GM12875 (cell line): ENCODE results near the gene MCU.

Experiments used
- H3K4me3 ChIP-seq: one replicate; pipeline ENCODE4 v1.5.1; 2011; ENCODE audit warnings: low read depth, low read length, control low read depth
- TF ChIP-seq, protein P1 (sequence below): IDR thresholded peaks from 2 replicates; pipeline ENCODE4 v1.5.1; 2011; ENCODE audit warnings: low read depth, mild to moderate bottlenecking, control low read depth, inconsistent platforms, low read length, moderate library complexity, borderline replicate concordance; ENCODE audit not compliant: insufficient read depth

Gene MCU

DNA sequence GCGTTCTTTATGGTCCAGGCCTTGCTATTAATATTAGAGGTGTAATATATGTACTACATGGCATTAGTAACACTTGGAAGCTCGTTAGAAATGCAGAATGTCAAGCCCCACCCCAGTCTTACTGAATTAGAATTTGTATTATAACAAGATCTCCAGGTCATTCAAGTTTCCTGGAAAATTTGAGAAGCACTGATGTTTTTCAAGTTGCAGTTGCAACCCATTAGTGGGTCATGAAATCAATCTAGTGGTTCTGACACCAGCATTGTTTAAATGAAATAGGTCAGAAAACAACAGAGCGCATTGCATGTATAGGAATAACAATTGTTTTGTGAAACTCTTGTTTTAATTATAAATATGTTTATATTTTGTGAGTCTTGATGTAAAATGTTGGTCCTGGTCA is 37.2 kb upstream of the MCU start:
- TF ChIP-seq, protein P1, sequence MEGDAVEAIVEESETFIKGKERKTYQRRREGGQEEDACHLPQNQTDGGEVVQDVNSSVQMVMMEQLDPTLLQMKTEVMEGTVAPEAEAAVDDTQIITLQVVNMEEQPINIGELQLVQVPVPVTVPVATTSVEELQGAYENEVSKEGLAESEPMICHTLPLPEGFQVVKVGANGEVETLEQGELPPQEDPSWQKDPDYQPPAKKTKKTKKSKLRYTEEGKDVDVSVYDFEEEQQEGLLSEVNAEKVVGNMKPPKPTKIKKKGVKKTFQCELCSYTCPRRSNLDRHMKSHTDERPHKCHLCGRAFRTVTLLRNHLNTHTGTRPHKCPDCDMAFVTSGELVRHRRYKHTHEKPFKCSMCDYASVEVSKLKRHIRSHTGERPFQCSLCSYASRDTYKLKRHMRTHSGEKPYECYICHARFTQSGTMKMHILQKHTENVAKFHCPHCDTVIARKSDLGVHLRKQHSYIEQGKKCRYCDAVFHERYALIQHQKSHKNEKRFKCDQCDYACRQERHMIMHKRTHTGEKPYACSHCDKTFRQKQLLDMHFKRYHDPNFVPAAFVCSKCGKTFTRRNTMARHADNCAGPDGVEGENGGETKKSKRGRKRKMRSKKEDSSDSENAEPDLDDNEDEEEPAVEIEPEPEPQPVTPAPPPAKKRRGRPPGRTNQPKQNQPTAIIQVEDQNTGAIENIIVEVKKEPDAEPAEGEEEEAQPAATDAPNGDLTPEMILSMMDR, result no peak
- no peak overlapping the region for H3K4me3 ChIP-seq

- TF ChIP-seq, protein P1, result no peak
- no peak overlapping the region for H3K4me3 ChIP-seq
These were observed 33.1 kb upstream of the MCU start for GRCh38 chr10:72658696-72659400.

- no peak overlapping the region for H3K4me3 ChIP-seq
- TF ChIP-seq, protein P1, result no peak
These were observed 32.2 kb upstream of the MCU start for GRCh38 chr10:72659694-72660093.

DNA sequence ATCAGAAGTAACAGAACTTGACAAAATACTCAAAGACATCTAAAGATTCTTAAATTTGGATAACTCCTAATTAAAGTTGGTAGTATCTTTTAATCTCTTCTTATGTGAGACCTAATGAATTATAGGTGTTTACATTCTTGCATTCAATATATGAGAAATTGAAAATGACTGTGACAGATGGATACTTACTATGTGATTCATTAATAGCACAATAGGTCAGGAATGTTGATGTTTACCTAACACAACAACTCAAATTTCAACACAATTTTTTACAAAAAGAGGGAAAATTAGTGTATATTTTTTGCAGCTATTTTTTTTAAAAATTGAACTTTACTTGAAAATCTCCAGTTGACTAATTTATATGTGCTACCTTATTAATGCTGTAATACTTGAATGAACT is 31.7 kb upstream of the MCU start:
- TF ChIP-seq, protein P1, result no peak

GRCh38 chr10:72661431-72661830 is 30.5 kb upstream of the MCU start:
- TF ChIP-seq, protein P1, result no peak
- H3K4me3 ChIP-seq, result no peak overlapping the region

More for the DNA sequence above, 31.7 kb upstream of the MCU start:
- no peak overlapping the region for H3K4me3 ChIP-seq

DNA sequence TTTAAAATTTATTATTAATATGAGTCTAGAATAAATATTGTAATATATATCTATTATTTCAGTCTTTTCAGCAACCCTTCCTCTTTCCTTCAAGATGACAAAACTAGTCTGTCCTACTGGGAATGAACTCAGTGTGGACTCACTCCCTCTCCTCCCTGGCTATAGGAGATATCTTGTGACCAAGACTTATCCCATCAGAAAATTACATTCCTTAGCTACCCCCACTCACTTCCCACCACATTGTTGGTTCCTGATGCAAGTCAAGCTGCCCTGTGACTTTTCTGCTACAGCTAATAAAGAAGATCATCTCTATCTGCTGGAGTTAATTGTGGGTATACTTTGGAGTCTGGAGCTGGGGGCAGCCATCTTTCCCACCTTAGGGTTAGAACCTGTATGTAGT is 28.0 kb upstream of the MCU start:
- no peak overlapping the region for H3K4me3 ChIP-seq

DNA sequence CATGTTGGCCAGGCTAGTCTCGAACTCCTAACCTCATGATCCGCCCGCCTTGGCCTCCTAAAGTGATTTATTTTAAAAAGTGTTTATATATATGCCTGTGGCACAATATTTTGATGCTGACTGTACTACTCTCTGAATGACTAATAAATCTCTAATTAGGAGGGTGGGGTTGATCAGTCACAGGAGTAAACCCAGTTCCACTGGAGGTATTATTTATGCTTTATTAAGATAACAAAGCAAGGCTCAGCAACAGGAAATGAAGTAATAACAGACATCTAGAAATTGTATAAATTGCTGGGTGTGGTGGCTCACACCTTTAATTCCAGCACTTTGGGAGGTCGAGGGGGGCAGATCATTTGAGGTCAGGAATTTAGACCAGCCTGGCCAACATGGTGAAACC is 26.0 kb upstream of the MCU start:
- no peak overlapping the region for H3K4me3 ChIP-seq
- TF ChIP-seq, protein P1, result no peak

More for the DNA sequence above, 28.0 kb upstream of the MCU start:
- TF ChIP-seq, protein P1, result no peak
